Measurements from ENCODE around the gene KRTAP5-5.

GRCh38 chr11:1638344-1638743, 8.8 kb downstream of the KRTAP5-5 start:
- TF ChIP-seq POLR2A (IDR thresholded peaks at IDR 0.05) (no peak), CTCF (IDR thresholded peaks at IDR 0.05) (no peak)

Measured in sigmoid colon (tissue), 3 donors.